Stimulated activated CD4-positive, alpha-beta T cell treated with anti-CD3 and anti-CD28 coated beads, Interleukin-4, amount 100 ng/mL, for 48 hours (primary cell): ENCODE measurements around the gene FUT7.
"Not testable (repeated sequence)": the region's sequence is repeated elsewhere in the genome, so short reads cannot be mapped to it uniquely, and the experiment has no call there.

Experiments used
- DNase-seq, 2 donors: peaks; one replicate each; pipeline ENCODE4 v3.0.0-alpha.2; 2020; ENCODE audit warnings: low read depth in 2 of 2

Gene FUT7

GRCh38 chr9:137033481-137033880 is 1.6 kb upstream of the FUT7 start:
- not testable (repeated sequence) for DNase-seq

GRCh38 chr9:137032858-137033257 is 970 bp upstream of the FUT7 start:
- no peak for DNase-seq

- no peak for DNase-seq
These were observed 1.1 kb downstream of the FUT7 start for GRCh38 chr9:137030538-137031527.

- no peak for DNase-seq
These were observed 1.9 kb downstream of the FUT7 start for GRCh38 chr9:137030006-137030405.

- peak; percentile 70 to 77 for DNase-seq
These were observed 2.6 kb downstream of the FUT7 start for GRCh38 chr9:137029058-137029936.

- peak; percentile 55 to 56 for DNase-seq
These were observed 3.4 kb downstream of the FUT7 start for GRCh38 chr9:137028263-137029057.

- DNase-seq, result no peak
These were observed 4.3 kb downstream of the FUT7 start, which contains the start of gene ABCA2 for GRCh38 chr9:137027369-137028262. TSS of gene ABCA2 (minus strand) at chr9:137028237. CDS start at chr9:137028140, 97 bp downstream.

GRCh38 chr9:137026828-137027227 is 5.1 kb downstream of the FUT7 start:
- no peak for DNase-seq

GRCh38 chr9:137026384-137026783 is 5.5 kb downstream of the FUT7 start:
- DNase-seq, result no peak

GRCh38 chr9:137025517-137025966 is 6.3 kb downstream of the FUT7 start:
- no peak for DNase-seq

GRCh38 chr9:137023583-137023991 is 8.3 kb downstream of the FUT7 start:
- no peak for DNase-seq

- DNase-seq, result no peak
These were observed 8.7 kb downstream of the FUT7 start for GRCh38 chr9:137023157-137023556.

- DNase-seq, result no peak
These were observed 9.3 kb downstream of the FUT7 start for GRCh38 chr9:137022662-137023008.

GRCh38 chr9:137021979-137022661 is 9.8 kb downstream of the FUT7 start:
- DNase-seq, result peak; percentile 79 to 81

- DNase-seq, result no peak
These were observed 10.3 kb downstream of the FUT7 start for GRCh38 chr9:137021568-137021978.

- no peak for DNase-seq
These were observed 10.9 kb downstream of the FUT7 start for GRCh38 chr9:137020771-137021567.

GRCh38 chr9:137019891-137020683 is 11.8 kb downstream of the FUT7 start:
- no peak for DNase-seq
